ENCODE measurements around the gene TAS2R60. TPM values are rescaled to one million over a fixed set of nuclear protein-coding genes. Genes with fewer than 3 reads are reported as not detected.

Gene TAS2R60
- total and polyA plus RNA-seq, 2 experiments from 2014 or later, result 0.37 to 4.0 TPM

DNA sequence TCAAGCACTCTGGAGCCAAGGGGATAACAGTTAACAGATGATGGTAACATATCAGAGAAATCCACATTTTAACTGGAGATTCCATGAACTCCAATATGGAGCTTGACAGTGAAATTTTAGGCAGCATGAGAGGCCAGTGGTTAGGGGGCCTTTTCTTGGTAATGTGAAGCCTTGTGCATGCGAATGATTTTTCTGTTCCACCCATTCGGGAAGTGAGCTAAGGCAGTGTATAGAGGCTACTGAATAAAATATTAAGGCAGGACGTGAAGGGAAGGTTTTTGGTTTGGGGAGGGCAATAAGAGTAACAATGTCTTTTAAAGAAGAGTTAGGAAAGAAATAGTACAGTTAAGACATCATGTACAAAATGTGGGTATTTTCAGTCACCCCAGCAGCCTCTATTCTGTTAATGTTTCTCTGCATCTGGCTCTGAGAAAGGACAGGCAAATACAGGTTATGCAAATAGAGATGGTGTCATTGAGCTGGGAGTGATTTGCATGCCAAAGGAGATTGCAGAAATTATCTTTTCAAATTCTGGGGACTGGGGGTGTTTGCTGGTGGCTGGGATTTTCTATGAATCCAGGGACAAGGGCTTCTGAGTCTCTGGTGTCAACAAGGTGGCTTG lies 6.8 kb upstream of the TAS2R60 start:
- peaks cover 24% of the 10 kb centered on the region for H3K4me1 Mint-ChIP-seq
- no peaks in the 10 kb centered on the region for H4K20me1 ChIP-seq (replicated peaks; ENCODE audit: insufficient read depth)
- H3F3A ChIP-seq (replicated peaks; ENCODE audit: low read depth), result no peaks in the 10 kb centered on the region
- H3K27me3 Mint-ChIP-seq (ENCODE audit: insufficient read depth, low read depth, poor library complexity), result peaks cover 2% of the 10 kb centered on the region
- H3K27ac ChIP-seq (ENCODE audit: low read depth), result 0 out of 2 replicates have a peak overlapping the region, but pooled peaks have one; percentile 42
- no peaks in the 10 kb centered on the region for H3K9me3 Mint-ChIP-seq
- H3K9me2 ChIP-seq (ENCODE audit: insufficient read depth), result peaks cover 23% of the 10 kb centered on the region; the same call in 1 of the 2 replicates
- ATAC-seq, result peak; percentile 30; the same call in 2 of the 3 replicates
- TF ChIP-seq ZNF331 (CRISPR knock-in tag; IDR thresholded peaks at IDR 0.05; ENCODE audit: low read depth), result no peak
- no peak for TF ChIP-seq STAT1 (IDR thresholded peaks at IDR 0.05; ENCODE audit: unreplicated experiment)
- TF ChIP-seq, protein P1, sequence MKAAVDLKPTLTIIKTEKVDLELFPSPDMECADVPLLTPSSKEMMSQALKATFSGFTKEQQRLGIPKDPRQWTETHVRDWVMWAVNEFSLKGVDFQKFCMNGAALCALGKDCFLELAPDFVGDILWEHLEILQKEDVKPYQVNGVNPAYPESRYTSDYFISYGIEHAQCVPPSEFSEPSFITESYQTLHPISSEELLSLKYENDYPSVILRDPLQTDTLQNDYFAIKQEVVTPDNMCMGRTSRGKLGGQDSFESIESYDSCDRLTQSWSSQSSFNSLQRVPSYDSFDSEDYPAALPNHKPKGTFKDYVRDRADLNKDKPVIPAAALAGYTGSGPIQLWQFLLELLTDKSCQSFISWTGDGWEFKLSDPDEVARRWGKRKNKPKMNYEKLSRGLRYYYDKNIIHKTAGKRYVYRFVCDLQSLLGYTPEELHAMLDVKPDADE (IDR thresholded peaks at IDR 0.05), result no peak
- no peak for TF ChIP-seq CREB1 (CRISPR knock-in tag; IDR thresholded peaks at IDR 0.05; ENCODE audit: low read depth)
- TF ChIP-seq, protein P2, sequence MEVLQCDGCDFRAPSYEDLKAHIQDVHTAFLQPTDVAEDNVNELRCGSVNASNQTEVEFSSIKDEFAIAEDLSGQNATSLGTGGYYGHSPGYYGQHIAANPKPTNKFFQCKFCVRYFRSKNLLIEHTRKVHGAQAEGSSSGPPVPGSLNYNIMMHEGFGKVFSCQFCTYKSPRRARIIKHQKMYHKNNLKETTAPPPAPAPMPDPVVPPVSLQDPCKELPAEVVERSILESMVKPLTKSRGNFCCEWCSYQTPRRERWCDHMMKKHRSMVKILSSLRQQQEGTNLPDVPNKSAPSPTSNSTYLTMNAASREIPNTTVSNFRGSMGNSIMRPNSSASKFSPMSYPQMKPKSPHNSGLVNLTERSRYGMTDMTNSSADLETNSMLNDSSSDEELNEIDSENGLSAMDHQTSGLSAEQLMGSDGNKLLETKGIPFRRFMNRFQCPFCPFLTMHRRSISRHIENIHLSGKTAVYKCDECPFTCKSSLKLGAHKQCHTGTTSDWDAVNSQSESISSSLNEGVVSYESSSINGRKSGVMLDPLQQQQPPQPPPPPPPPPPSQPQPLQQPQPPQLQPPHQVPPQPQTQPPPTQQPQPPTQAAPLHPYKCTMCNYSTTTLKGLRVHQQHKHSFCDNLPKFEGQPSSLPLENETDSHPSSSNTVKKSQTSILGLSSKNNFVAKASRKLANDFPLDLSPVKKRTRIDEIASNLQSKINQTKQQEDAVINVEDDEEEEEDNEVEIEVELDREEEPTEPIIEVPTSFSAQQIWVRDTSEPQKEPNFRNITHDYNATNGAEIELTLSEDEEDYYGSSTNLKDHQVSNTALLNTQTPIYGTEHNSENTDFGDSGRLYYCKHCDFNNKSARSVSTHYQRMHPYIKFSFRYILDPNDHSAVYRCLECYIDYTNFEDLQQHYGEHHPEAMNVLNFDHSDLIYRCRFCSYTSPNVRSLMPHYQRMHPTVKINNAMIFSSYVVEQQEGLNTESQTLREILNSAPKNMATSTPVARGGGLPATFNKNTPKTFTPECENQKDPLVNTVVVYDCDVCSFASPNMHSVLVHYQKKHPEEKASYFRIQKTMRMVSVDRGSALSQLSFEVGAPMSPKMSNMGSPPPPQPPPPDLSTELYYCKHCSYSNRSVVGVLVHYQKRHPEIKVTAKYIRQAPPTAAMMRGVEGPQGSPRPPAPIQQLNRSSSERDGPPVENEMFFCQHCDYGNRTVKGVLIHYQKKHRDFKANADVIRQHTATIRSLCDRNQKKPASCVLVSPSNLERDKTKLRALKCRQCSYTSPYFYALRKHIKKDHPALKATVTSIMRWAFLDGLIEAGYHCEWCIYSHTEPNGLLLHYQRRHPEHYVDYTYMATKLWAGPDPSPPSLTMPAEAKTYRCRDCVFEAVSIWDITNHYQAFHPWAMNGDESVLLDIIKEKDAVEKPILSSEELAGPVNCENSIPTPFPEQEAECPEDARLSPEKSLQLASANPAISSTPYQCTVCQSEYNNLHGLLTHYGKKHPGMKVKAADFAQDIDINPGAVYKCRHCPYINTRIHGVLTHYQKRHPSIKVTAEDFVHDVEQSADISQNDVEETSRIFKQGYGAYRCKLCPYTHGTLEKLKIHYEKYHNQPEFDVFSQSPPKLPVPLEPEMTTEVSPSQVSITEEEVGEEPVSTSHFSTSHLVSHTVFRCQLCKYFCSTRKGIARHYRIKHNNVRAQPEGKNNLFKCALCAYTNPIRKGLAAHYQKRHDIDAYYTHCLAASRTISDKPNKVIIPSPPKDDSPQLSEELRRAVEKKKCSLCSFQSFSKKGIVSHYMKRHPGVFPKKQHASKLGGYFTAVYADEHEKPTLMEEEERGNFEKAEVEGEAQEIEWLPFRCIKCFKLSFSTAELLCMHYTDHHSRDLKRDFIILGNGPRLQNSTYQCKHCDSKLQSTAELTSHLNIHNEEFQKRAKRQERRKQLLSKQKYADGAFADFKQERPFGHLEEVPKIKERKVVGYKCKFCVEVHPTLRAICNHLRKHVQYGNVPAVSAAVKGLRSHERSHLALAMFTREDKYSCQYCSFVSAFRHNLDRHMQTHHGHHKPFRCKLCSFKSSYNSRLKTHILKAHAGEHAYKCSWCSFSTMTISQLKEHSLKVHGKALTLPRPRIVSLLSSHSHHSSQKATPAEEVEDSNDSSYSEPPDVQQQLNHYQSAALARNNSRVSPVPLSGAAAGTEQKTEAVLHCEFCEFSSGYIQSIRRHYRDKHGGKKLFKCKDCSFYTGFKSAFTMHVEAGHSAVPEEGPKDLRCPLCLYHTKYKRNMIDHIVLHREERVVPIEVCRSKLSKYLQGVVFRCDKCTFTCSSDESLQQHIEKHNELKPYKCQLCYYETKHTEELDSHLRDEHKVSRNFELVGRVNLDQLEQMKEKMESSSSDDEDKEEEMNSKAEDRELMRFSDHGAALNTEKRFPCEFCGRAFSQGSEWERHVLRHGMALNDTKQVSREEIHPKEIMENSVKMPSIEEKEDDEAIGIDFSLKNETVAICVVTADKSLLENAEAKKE (CRISPR knock-in tag; IDR thresholded peaks at IDR 0.05), result no peak
- TF ChIP-seq, protein P3, sequence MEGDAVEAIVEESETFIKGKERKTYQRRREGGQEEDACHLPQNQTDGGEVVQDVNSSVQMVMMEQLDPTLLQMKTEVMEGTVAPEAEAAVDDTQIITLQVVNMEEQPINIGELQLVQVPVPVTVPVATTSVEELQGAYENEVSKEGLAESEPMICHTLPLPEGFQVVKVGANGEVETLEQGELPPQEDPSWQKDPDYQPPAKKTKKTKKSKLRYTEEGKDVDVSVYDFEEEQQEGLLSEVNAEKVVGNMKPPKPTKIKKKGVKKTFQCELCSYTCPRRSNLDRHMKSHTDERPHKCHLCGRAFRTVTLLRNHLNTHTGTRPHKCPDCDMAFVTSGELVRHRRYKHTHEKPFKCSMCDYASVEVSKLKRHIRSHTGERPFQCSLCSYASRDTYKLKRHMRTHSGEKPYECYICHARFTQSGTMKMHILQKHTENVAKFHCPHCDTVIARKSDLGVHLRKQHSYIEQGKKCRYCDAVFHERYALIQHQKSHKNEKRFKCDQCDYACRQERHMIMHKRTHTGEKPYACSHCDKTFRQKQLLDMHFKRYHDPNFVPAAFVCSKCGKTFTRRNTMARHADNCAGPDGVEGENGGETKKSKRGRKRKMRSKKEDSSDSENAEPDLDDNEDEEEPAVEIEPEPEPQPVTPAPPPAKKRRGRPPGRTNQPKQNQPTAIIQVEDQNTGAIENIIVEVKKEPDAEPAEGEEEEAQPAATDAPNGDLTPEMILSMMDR (conservative IDR thresholded peaks at IDR 0.05; ENCODE audit: low read depth in 2 of 2), result no peak
- no peak for TF ChIP-seq JUNB (IDR thresholded peaks at IDR 0.05; ENCODE audit: unreplicated experiment)
- TF ChIP-seq NANOG (IDR thresholded peaks at IDR 0.05; ENCODE audit: borderline replicate concordance), result no peak
- TF ChIP-seq EZH2 (IDR thresholded peaks at IDR 0.05; ENCODE audit: low read depth, unreplicated experiment), result no peak
- TF ChIP-seq, protein P4, sequence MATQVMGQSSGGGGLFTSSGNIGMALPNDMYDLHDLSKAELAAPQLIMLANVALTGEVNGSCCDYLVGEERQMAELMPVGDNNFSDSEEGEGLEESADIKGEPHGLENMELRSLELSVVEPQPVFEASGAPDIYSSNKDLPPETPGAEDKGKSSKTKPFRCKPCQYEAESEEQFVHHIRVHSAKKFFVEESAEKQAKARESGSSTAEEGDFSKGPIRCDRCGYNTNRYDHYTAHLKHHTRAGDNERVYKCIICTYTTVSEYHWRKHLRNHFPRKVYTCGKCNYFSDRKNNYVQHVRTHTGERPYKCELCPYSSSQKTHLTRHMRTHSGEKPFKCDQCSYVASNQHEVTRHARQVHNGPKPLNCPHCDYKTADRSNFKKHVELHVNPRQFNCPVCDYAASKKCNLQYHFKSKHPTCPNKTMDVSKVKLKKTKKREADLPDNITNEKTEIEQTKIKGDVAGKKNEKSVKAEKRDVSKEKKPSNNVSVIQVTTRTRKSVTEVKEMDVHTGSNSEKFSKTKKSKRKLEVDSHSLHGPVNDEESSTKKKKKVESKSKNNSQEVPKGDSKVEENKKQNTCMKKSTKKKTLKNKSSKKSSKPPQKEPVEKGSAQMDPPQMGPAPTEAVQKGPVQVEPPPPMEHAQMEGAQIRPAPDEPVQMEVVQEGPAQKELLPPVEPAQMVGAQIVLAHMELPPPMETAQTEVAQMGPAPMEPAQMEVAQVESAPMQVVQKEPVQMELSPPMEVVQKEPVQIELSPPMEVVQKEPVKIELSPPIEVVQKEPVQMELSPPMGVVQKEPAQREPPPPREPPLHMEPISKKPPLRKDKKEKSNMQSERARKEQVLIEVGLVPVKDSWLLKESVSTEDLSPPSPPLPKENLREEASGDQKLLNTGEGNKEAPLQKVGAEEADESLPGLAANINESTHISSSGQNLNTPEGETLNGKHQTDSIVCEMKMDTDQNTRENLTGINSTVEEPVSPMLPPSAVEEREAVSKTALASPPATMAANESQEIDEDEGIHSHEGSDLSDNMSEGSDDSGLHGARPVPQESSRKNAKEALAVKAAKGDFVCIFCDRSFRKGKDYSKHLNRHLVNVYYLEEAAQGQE (IDR thresholded peaks at IDR 0.05; ENCODE audit: unreplicated experiment), result no peak
- no peak for TF ChIP-seq POLR2AphosphoS5 (IDR thresholded peaks at IDR 0.05; ENCODE audit: low read depth)
- no peak for TF ChIP-seq EZH2phosphoT487 (IDR thresholded peaks at IDR 0.05; ENCODE audit: unreplicated experiment)
- TF ChIP-seq ZNF114 (CRISPR knock-in tag; IDR thresholded peaks at IDR 0.05), result no peak
- peak overlapping the region; percentile 36 for H3K27ac Mint-ChIP-seq
- H3K4me3 ChIP-seq, result peak overlapping the region; percentile 25; the same call in 1 of the 2 replicates
- H3K79me2 ChIP-seq (replicated peaks; ENCODE audit: insufficient read depth), result no peaks in the 10 kb centered on the region
- no peaks in the 10 kb centered on the region for H3K36me3 ChIP-seq (ENCODE audit: insufficient read depth)
- peaks cover 14% of the 10 kb centered on the region for H3K4me1 ChIP-seq (ENCODE audit: insufficient read depth)
- peak overlapping the region; percentile 1; the same call in 2 of the 3 replicates for H3K4me3 Mint-ChIP-seq
- H2AFZ ChIP-seq, result no peak overlapping the region
- no peaks in the 10 kb centered on the region for H3K27me3 ChIP-seq (ENCODE audit: insufficient read depth)
- DNase-seq (ENCODE audit: low spot score), result no peak
- H3K36me3 Mint-ChIP-seq (ENCODE audit: low read depth), result peaks cover 2% of the 10 kb centered on the region; the same call in 1 of the 3 replicates
- H3K4me2 ChIP-seq, result peak overlapping the region; percentile 70
